H9 (cell line): ENCODE measurements around the gene HNF4A. TPM values are rescaled to one million over a fixed set of nuclear protein-coding genes. Genes with fewer than 3 reads are reported as not detected.

Experiments
- DNase-seq: peaks from one replicate; pipeline ENCODE4 v3.0.0-alpha.2; 2017
- H2AFZ ChIP-seq: one replicate; pipeline ENCODE4 v1.6.1; 2013; ENCODE audit warnings: mild to moderate bottlenecking, low read length, control low read depth, moderate library complexity
- H2AK5ac ChIP-seq: 2 replicates; pipeline ENCODE4 v1.6.1; 2013; ENCODE audit warnings: low read length, control low read depth, mixed read lengths; ENCODE audit not compliant: insufficient read length
- H2BK120ac ChIP-seq: one replicate; pipeline ENCODE4 v1.6.1; 2013; ENCODE audit warnings: low read depth, mild to moderate bottlenecking, low read length, control low read depth, inconsistent platforms; ENCODE audit not compliant: poor library complexity, severe bottlenecking
- H2BK12ac ChIP-seq: 2 replicates; pipeline ENCODE4 v1.6.1; 2013; ENCODE audit warnings: low read length, control low read depth, mixed read lengths, low read depth; ENCODE audit not compliant: insufficient read length
- H2BK15ac ChIP-seq: 2 replicates; pipeline ENCODE4 v1.6.1; 2013; ENCODE audit warnings: low read depth, low read length, control low read depth
- H2BK20ac ChIP-seq: one replicate; pipeline ENCODE4 v1.6.1; 2013; ENCODE audit warnings: low read depth, mild to moderate bottlenecking, low read length, control low read depth, inconsistent platforms; ENCODE audit not compliant: poor library complexity, severe bottlenecking
- H2BK5ac ChIP-seq: 2 replicates; pipeline ENCODE4 v1.6.1; 2013; ENCODE audit warnings: low read length, control low read depth, mixed read lengths; ENCODE audit not compliant: insufficient read length
- H3K14ac ChIP-seq: 2 replicates; pipeline ENCODE4 v1.6.1; 2013; ENCODE audit warnings: low read length, control low read depth; ENCODE audit not compliant: insufficient read depth
- H3K18ac ChIP-seq: 2 replicates; pipeline ENCODE4 v1.6.1; 2013; ENCODE audit warnings: low read depth, mild to moderate bottlenecking, mixed read lengths, low read length, control low read depth; ENCODE audit not compliant: insufficient read length
- H3K23ac ChIP-seq: 2 replicates; pipeline ENCODE4 v1.6.1; 2013; ENCODE audit warnings: low read length, control low read depth, mixed read lengths, low read depth; ENCODE audit not compliant: insufficient read length
- H3K23me2 ChIP-seq: 2 replicates; pipeline ENCODE4 v1.6.1; 2013; ENCODE audit warnings: low read depth, mild to moderate bottlenecking, mixed read lengths, low read length, control low read depth; ENCODE audit not compliant: insufficient read length, poor library complexity, severe bottlenecking
- H3K27ac ChIP-seq: 2 replicates; pipeline ENCODE4 v1.5.1; 2013; ENCODE audit warnings: low read length, control low read depth, mixed read lengths, low read depth; ENCODE audit not compliant: insufficient read length
- H3K27me3 ChIP-seq: 2 replicates; pipeline ENCODE4 v1.6.1; 2013; ENCODE audit warnings: low read length, control low read depth, inconsistent platforms; ENCODE audit not compliant: insufficient read depth
- H3K4ac ChIP-seq: 2 replicates; pipeline ENCODE4 v1.6.1; 2013; ENCODE audit warnings: low read depth, mild to moderate bottlenecking, control low read depth, inconsistent platforms, low read length, moderate library complexity
- H3K4me1 ChIP-seq: 2 replicates; pipeline ENCODE4 v1.6.1; 2013; ENCODE audit warnings: low read length, control low read depth, inconsistent platforms; ENCODE audit not compliant: insufficient read depth
- H3K4me2 ChIP-seq: 2 replicates; pipeline ENCODE4 v1.6.1; 2013; ENCODE audit warnings: low read length, control low read depth, mixed read lengths; ENCODE audit not compliant: insufficient read length, insufficient read depth
- H3K56ac ChIP-seq: 2 replicates; pipeline ENCODE4 v1.6.1; 2013; ENCODE audit warnings: low read depth, mild to moderate bottlenecking, mixed read lengths, low read length, control low read depth; ENCODE audit not compliant: insufficient read length
- H3K79me1 ChIP-seq: 2 replicates; pipeline ENCODE4 v1.6.1; 2013; ENCODE audit warnings: low read depth, mild to moderate bottlenecking, moderate library complexity, low read length, control low read depth, inconsistent platforms; ENCODE audit not compliant: insufficient read depth, poor library complexity, severe bottlenecking
- H3K79me2 ChIP-seq: 2 replicates; pipeline ENCODE4 v1.6.1; 2013; ENCODE audit warnings: low read length, control low read depth, inconsistent platforms; ENCODE audit not compliant: insufficient read depth
- H3K9ac ChIP-seq: 2 replicates; pipeline ENCODE4 v1.6.1; 2013; ENCODE audit warnings: low read length, control low read depth, mixed read lengths; ENCODE audit not compliant: insufficient read length; ENCODE audit errors: extremely low read depth
- H3K9me3 ChIP-seq: one replicate; pipeline ENCODE4 v1.6.1; 2013; ENCODE audit warnings: low read depth, low read length, inconsistent platforms; ENCODE audit not compliant: control insufficient read depth
- H3T11ph ChIP-seq: one replicate; pipeline ENCODE4 v1.6.1; 2013; ENCODE audit warnings: mild to moderate bottlenecking, low read length, control low read depth, inconsistent platforms
- H4K20me1 ChIP-seq: one replicate; pipeline ENCODE4 v1.6.1; 2013; ENCODE audit not compliant: control insufficient read depth, insufficient read length, insufficient read depth
- H4K5ac ChIP-seq: 2 replicates; pipeline ENCODE4 v1.6.1; 2013; ENCODE audit warnings: low read depth, mild to moderate bottlenecking, mixed read lengths, low read length, control low read depth; ENCODE audit not compliant: insufficient read length
- H4K8ac ChIP-seq: replicated peaks from 2 replicates; pipeline ENCODE4 v1.6.1; 2013; ENCODE audit warnings: low read length, control low read depth, mixed read lengths, low read depth; ENCODE audit not compliant: insufficient read length
- H4K91ac ChIP-seq: 2 replicates; pipeline ENCODE4 v1.6.1; 2013; ENCODE audit warnings: low read depth, mild to moderate bottlenecking, moderate library complexity, mixed read lengths, low read length, control low read depth; ENCODE audit not compliant: insufficient read length
- H3K27ac Mint-ChIP-seq, 3 experiments: 2 replicates in 2 of 3; 3 replicates in 1 of 3; pipeline ENCODE4 v1.8.0; 2020 to 2021; ENCODE audit warnings: mixed read lengths in 3 of 3, mild to moderate bottlenecking in 1 of 3, moderate library complexity in 1 of 3
- H3K27me3 Mint-ChIP-seq: 2 replicates; pipeline ENCODE4 v1.8.0; 2021; ENCODE audit warnings: low read depth, mild to moderate bottlenecking, moderate library complexity, mixed read lengths
- H3K36me3 Mint-ChIP-seq, 3 experiments: 2 replicates in 2 of 3; 3 replicates in 1 of 3; pipeline ENCODE4 v1.8.0; 2020 to 2021; ENCODE audit warnings: low read depth in 3 of 3, mixed read lengths in 3 of 3; ENCODE audit not compliant: insufficient read depth in 1 of 3
- H3K4me1 Mint-ChIP-seq, 2 experiments: 2 replicates each; pipeline ENCODE4 v1.8.0; 2020; ENCODE audit warnings: mixed read lengths in 2 of 2
- H3K4me3 Mint-ChIP-seq, 2 experiments: 2 replicates in 1 of 2; 3 replicates in 1 of 2; pipeline ENCODE4 v1.8.0; 2020 to 2021; ENCODE audit warnings: mild to moderate bottlenecking in 2 of 2, mixed read lengths in 2 of 2, moderate library complexity in 1 of 2
- H3K9me3 Mint-ChIP-seq, 2 experiments: 2 replicates in 1 of 2; 3 replicates in 1 of 2; pipeline ENCODE4 v1.8.0; 2020; ENCODE audit warnings: mild to moderate bottlenecking in 2 of 2, mixed read lengths in 2 of 2, moderate library complexity in 1 of 2
- WGBS: extraction: QIAGEN DNeasy Blood & Tissue Kit; methylation state at CpG from one replicate; pipeline ENCODE4 v1.1.7; 2013; ENCODE audit warnings: missing lambda C conversion rate, low lambda C conversion rate, mixed read lengths; ENCODE audit not compliant: insufficient read length; ENCODE audit errors: extremely low coverage; 5-methylcytosine and 5-hydroxymethylcytosine counted together
- total RNA-seq: library from RNA; stranded (reverse); gene quantifications from 2 replicates; pipeline ENCODE4 v1.2.1, GENCODE V29; 2021
- TF ChIP-seq, protein P1 (sequence below): fragments of 200-600 bp; sonication (generic); conservative IDR thresholded peaks from 3 replicates; pipeline ENCODE4 v1.8.0; 2021; ENCODE audit warnings: antibody characterized with exemption, mild to moderate bottlenecking

The HNF4A gene
- total RNA-seq, 1 experiment from 2014 or later, result not detected

DNA sequence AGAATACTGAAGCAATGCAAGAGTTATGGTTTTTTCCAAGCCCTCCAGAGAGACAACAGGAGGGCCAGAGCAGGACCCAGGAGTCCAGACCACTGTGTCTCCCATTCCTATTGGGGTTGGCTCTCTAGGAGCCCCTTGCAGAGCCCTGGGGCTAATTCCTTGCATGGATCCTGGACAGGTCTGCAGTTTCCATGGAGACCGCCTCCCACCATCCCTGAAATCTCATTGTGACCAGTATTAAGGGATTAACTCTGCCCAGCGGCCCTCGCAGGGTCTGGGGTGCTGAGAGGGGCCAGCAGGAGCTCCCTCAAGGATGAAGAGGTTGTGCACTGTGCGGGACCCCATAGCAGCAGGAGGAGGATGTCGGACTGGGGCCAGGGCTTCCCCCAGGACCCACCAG lies 34.8 kb downstream of the HNF4A start:
- H3K27ac ChIP-seq, result no peak overlapping the region
- no peaks in the 10 kb centered on the region for H3K27me3 ChIP-seq
- no peak overlapping the region for H3K4me2 ChIP-seq
- H2BK120ac ChIP-seq, result no peak overlapping the region
- H3K4me1 Mint-ChIP-seq, result peaks cover 5 to 8% of the 10 kb centered on the region in 2 experiments; a peak in 3 of 4 replicates
- H3K23me2 ChIP-seq, result no peaks in the 10 kb centered on the region
- no peak overlapping the region for H3K56ac ChIP-seq
- H2BK15ac ChIP-seq, result no peak overlapping the region
- H3K27ac Mint-ChIP-seq, result peak overlapping the region in 1 of 3 experiments; percentile 74; a peak in 1 of 7 replicates
- no peak overlapping the region for H2BK12ac ChIP-seq
- H3K4me1 ChIP-seq, result no peaks in the 10 kb centered on the region
- no peak overlapping the region for H3K4me3 Mint-ChIP-seq
- peaks cover 15% of the 10 kb centered on the region for H3K27me3 Mint-ChIP-seq
- no peaks in the 10 kb centered on the region for H3K79me2 ChIP-seq
- no peak for DNase-seq
- H2BK20ac ChIP-seq, result no peak overlapping the region
- H4K5ac ChIP-seq, result no peak overlapping the region
- H3K36me3 Mint-ChIP-seq, result no peaks in the 10 kb centered on the region
- H3K18ac ChIP-seq, result no peak overlapping the region
- no peak overlapping the region for H2BK5ac ChIP-seq
- H3K9me3 ChIP-seq, result no peaks in the 10 kb centered on the region
- H3K14ac ChIP-seq, result no peak overlapping the region
- H3K4ac ChIP-seq, result no peak overlapping the region
- no peaks in the 10 kb centered on the region for H3K79me1 ChIP-seq
- TF ChIP-seq, protein P1, sequence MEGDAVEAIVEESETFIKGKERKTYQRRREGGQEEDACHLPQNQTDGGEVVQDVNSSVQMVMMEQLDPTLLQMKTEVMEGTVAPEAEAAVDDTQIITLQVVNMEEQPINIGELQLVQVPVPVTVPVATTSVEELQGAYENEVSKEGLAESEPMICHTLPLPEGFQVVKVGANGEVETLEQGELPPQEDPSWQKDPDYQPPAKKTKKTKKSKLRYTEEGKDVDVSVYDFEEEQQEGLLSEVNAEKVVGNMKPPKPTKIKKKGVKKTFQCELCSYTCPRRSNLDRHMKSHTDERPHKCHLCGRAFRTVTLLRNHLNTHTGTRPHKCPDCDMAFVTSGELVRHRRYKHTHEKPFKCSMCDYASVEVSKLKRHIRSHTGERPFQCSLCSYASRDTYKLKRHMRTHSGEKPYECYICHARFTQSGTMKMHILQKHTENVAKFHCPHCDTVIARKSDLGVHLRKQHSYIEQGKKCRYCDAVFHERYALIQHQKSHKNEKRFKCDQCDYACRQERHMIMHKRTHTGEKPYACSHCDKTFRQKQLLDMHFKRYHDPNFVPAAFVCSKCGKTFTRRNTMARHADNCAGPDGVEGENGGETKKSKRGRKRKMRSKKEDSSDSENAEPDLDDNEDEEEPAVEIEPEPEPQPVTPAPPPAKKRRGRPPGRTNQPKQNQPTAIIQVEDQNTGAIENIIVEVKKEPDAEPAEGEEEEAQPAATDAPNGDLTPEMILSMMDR, result no peak
- H2AFZ ChIP-seq, result no peak overlapping the region
- WGBS, result no CpG with 5 or more reads among the region's 5 CpGs
- no peak overlapping the region for H3K9ac ChIP-seq
- H3T11ph ChIP-seq, result no peak overlapping the region
- no peak overlapping the region for H4K8ac ChIP-seq
- no peak overlapping the region for H4K91ac ChIP-seq
- no peaks in the 10 kb centered on the region for H4K20me1 ChIP-seq
- H3K23ac ChIP-seq, result no peak overlapping the region
- H3K9me3 Mint-ChIP-seq, result no peaks in the 10 kb centered on the region; a peak in 1 of 5 replicates
- no peak overlapping the region for H2AK5ac ChIP-seq
